Activated CD8-positive, alpha-beta memory T cell treated with anti-CD3 and anti-CD28 coated beads for 4 hours (primary cell): Measurements from ENCODE around the gene SCRG1.

Experiments
- DNase-seq, 2 donors: peaks; one replicate each; pipeline ENCODE4 v3.0.0-alpha.2; 2020; ENCODE audit warnings: low read depth in 2 of 2

The SCRG1 gene

GRCh38 chr4:173411106-173411693 lies 12.3 kb upstream of the SCRG1 start:
- no peak for DNase-seq

DNA sequence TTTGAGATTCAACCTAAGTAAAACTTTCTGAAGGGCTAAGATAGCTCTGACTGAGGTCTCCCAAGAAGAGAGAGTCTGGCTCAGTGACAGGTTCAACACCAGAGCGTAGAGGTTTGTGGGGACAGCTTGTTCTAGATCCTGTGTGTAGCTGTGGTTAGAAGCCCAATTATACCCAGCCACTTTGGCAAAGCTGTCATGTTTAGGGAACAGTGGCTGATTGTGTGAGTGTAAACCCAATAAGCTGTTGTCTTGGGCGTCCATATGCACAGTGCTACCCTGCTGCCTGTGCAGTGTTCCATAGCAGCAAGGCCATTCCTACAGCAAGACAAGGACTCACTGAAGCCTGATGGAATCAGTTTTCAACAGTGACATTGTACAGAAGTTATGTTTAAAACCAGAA lies 11.2 kb upstream of the SCRG1 start:
- no peak for DNase-seq

GRCh38 chr4:173405840-173406606 lies 7.1 kb upstream of the SCRG1 start:
- no peak for DNase-seq

DNA sequence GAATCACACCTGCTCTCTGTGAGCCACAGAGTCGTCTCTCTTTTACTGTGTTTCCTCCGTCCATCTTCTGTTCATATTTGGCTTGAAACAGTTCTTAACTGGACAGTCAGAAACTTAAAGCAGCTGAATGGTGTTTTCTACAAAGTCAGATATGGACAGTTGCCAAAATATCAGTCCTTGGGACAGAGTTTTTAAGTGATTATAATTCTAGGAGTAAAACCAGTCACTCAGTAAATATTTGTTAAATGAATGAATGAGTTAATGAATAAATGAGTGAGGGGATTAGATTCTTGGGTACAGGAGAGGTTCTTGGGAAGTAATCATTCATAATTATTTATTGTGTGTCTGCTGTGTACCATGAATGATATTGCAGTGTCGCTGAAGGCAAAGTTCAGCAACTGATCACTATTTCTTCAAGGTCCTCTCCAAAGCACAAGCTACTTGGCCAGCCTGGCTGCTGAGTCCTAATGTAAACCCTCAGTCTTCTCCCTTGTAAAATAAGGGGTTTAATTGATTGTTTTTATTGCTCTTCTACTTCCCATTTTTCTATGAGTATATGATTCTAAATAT lies 5.5 kb upstream of the SCRG1 start:
- DNase-seq = no peak

DNA sequence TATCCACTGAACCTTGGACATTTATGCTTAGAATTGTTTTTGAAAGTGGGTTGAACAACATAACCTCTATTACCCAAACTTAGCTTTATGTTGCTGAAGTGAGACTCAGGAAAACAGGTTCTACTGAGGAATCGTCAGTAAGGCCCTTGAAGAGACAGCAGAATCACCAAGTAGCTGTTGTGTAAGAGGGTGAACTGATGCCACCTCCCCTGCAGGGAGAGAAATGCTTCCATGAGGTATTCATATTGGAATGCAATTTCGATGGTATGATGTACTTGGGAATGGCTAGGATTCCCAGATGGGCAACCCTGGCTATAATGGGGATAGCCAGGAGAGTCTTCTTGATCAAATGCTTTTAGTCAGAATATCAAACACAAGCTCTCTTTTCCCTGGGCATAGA lies 4.1 kb upstream of the SCRG1 start:
- DNase-seq = no peak

DNA sequence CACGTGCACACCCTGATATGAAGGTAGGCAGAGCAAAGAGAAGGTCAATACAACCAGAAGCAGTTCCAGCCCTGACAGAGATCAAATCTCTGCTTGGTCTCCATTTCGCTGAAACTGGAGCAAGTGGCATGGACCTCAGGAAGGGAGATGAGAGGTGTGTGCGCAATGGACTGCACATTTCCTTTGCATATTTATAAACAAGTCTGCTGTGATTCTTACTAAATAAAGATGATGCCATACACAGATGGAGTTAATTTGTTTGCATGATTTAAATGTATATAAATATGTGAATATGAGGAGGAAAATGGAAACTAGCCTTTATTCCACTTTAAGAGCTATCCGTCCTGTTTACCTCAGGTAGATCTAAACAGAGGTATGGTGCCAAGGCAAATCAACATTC lies 2.1 kb upstream of the SCRG1 start:
- DNase-seq = no peak

DNA sequence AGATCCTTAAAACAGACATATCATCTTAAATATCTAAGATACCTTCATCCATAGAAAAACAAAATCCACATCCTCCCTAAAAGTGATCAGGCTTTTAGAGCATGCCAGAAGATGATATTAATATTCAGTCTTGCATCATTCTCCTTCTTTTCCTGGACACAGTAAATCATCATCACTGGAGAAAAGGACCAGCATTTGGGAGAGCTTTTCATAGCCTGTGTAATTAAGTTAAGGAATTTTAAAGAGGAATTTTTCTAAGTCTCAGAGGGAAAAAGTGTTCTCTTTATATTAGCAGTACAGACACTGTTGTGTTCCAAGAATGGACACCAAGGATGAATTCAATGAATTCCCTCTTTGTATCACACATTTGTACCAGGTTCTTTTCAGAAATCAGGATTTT lies 696 bp downstream of the SCRG1 start:
- DNase-seq = no peak

DNA sequence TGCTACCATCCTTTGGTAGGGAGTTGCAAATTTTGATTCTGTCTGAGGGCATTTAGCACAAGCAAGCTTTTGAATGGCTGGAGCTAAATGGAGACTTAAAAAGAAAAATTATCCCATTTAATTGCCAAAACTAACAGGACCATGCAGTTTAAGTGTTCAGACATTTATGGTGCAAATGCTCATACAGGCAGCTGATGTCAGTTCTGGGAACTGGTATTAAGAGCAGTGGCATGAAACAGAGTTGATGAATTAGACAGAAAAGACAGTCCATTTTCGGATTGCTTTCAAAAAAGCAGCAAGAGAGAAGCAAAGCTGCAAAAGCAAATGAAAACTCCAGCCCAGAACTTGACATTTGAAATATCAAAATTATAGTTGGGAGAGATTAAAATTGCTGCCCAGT lies 1.3 kb downstream of the SCRG1 start:
- no peak for DNase-seq

DNA sequence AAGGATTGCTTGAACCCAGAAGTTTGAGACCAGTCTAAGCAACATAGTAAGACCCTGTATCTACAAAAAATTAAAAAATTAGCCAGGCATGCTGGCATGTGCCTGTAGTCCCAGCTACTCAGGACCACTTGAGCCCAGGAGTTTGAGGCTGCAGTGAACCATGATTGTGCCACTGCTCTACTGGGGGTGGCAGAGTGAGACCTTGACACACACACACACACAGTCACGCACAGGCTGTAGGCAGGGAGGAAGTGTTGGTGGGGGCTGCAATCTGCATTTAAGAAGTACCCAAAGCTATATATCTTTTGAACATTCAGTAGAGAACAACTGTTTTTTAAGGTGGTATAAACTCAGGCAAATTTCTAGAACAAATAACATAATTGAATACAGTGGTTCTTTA lies 7.2 kb downstream of the SCRG1 start:
- DNase-seq = no peak

DNA sequence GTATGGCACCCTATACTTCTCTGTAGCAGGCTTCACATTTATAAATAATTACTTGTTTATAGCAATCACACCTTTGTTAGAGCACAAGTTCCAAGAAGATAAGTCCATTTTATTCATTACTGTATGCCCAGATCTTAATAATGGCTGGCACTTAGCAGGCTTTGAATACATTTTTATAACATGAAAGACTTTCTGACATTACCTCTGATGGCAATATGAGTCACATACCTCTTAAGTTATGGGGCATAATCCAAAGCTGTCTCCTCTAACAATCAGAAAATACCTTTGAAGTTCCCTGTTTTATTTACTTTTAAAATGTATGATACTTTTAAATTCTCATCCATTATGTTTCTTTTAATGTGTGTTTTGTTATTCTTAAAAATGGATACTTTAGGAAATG lies 12.2 kb downstream of the SCRG1 start:
- no peak for DNase-seq

DNA sequence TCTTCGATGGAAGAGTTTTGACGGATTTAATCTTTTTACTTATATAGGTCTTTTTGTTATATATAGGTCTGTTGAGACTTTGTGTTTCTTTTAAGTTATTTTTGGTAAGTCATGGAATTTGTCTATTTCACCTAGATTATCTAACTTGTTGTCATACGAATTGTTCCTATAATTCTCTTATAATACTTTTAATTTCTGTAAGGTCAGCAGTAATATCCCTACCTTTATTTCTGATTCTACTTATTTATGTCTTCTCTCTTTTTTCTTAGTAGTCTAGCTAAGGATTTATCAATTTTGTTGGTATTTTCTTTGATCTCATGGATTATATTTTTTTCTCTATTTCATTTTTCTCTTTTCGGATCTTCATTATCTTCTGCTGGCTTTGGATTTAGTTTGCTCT lies 16.6 kb downstream of the SCRG1 start:
- DNase-seq = no peak

- no peak for DNase-seq
Observed at GRCh38 chr4:173381610-173382009, 17.3 kb downstream of the SCRG1 start.

DNA sequence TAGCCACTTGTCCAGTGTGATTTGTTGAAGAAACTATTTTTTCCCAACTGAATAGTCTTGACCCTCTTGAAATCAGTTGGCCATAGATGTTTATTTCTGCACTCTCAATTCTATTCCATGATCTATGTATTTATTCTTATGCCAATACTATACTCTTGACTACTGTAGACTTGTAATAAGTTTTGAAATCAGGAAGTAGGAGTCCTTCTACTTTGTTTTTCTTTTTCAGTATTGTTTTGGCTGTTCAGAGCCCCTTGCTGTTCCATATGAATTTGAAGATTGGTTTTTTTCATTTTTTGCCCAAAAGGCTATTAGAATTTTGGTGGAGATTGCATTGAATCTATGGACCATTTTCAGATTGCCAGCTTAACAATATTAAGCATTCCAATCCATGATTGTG lies 17.9 kb downstream of the SCRG1 start:
- no peak for DNase-seq

DNA sequence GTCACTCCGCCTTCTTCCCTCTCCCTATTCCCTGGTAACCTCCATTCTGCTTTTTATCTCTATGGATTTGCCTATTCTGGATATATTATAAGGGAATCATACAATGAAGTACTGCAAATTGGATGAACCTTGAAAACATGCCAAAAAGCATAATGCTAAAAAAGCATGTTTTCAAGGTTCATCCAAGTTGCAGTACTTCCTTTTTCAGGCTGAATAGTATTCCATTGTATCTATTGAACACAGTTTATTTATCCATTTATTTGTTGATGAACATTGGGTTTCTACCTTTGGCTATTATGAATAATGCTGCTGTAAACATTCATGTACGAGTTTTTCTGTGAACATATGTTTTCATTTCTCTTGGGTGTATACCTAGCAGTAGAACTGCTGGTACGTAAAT lies 19.0 kb downstream of the SCRG1 start:
- DNase-seq = no peak

DNA sequence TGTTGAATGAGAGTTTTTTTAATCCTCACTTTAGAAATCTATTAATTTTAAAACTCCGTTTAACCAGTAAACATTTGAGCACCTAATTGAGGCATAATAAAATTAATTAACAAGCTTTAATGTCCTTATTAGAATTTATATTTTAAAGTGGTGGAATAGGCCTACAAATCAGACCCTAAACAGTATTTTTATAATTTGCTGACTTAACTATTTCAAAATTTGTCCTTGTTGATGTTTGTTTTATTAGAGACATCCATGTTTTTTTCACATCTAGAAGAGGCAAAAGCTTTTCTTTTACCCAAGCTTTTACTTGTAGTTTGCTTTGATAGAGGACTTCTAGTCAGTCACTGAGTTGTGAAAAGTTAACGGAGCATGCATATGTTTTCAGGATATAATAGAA lies 24.3 kb downstream of the SCRG1 start:
- DNase-seq = no peak

GRCh38 chr4:173371292-173372192 lies 27.4 kb downstream of the SCRG1 start:
- DNase-seq = peak; percentile 6 to 12

GRCh38 chr4:173370477-173371291 lies 28.2 kb downstream of the SCRG1 start, which contains the start of gene SAP30:
SAP30 (plus strand) TSS chr4:173370954; CDS start chr4:173371183, 229 bp downstream.
- peak; percentile 94 to 96 for DNase-seq

- peak; percentile 21 to 34 for DNase-seq
Observed at GRCh38 chr4:173370130-173370476, 28.8 kb downstream of the SCRG1 start.

GRCh38 chr4:173367946-173368345 lies 31.0 kb downstream of the SCRG1 start:
- DNase-seq = no peak

DNA sequence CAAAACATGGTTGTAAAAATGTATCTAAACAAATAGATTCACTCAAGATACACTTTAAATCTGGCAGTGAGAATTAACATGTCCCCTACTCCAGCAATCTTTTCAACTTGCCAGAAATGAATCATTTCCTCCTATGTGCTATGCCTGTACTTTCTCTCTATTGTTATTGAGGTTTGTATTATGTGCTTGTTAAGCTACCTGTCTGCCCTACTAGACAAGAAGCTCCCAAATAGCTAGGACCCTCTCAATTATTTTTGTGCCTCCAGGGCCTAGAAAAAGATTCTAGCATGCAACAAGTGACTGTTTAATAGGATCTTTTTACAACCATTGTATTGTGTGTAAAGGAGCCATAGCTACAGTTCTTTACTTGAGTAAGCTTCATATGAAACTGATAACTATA lies 31.6 kb downstream of the SCRG1 start:
- DNase-seq = no peak

DNA sequence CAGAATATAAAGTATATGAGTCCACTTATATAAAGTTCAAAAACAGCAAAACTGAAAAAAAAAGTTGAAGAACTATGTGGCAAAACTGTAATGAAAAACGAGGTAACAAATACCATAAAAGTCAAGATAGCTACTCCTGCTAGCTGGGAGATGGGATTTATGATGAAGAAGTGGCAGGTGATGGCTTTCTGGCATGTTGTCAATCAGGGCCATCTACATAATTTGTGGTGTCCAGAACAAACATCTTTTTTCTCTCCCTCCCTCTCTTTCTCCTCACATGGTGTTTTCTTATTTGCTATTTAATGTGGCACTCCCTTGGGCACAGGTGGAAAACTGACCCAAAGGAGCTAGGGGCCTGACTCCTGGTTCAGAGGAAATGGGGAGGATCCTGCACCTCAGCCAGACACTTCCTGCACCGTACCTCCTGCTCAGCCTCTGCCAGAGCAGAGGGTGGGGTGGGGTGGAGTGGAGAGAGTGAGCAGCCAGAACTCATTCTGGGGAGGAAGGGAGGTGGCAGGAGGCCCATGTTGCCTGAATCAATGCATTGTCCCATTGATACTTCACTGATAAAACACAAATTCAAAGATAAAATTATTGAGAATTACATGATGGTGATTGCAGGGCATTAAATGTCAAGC lies 33.4 kb downstream of the SCRG1 start:
- DNase-seq = no peak
